Smooth muscle cell (in vitro differentiated cells): Measurements from ENCODE around the gene CSTB. TPM values are rescaled to one million over a fixed set of nuclear protein-coding genes. Genes with fewer than 3 reads are reported as not detected.

Source experiments
- DNase-seq: peaks from one replicate; lab custom pipeline; 2025; ENCODE audit not compliant: unreplicated experiment; lab: John Stamatoyannopoulos, UW
- H2AFZ ChIP-seq: fragments of 200-600 bp; sonication (generic); 2 replicates; pipeline ENCODE4 v1.6.0; 2016; ENCODE audit warnings: antibody characterized with exemption, low read depth, mild to moderate bottlenecking
- H3F3A ChIP-seq: fragments of 200-600 bp; sonication (generic); 2 replicates; pipeline ENCODE4 v1.6.0; 2017; ENCODE audit warnings: antibody characterized with exemption, low read depth
- H3K27ac ChIP-seq: fragments of 200-600 bp; sonication (generic); 2 replicates; pipeline ENCODE4 v1.5.1; 2016; ENCODE audit warnings: low read depth, mild to moderate bottlenecking
- H3K27me3 ChIP-seq: fragments of 200-600 bp; sonication (generic); 2 replicates; pipeline ENCODE4 v1.6.1; 2016; ENCODE audit warnings: low read depth, mild to moderate bottlenecking
- H3K36me3 ChIP-seq: fragments of 200-600 bp; sonication (generic); 2 replicates; pipeline ENCODE4 v1.5.1; 2016; ENCODE audit warnings: low read depth
- H3K4me1 ChIP-seq: fragments of 200-600 bp; sonication (generic); 2 replicates; pipeline ENCODE4 v1.5.1; 2016; ENCODE audit warnings: low read depth
- H3K4me2 ChIP-seq: fragments of 200-600 bp; sonication (generic); 2 replicates; pipeline ENCODE4 v1.6.0; 2016; ENCODE audit warnings: mild to moderate bottlenecking
- H3K4me3 ChIP-seq: fragments of 200-600 bp; sonication (generic); 2 replicates; pipeline ENCODE4 v1.5.1; 2016; ENCODE audit warnings: mild to moderate bottlenecking
- H3K79me2 ChIP-seq: fragments of 200-600 bp; sonication (generic); 2 replicates; pipeline ENCODE4 v1.6.0; 2016; ENCODE audit warnings: low read depth, mild to moderate bottlenecking
- H3K9ac ChIP-seq: fragments of 200-600 bp; sonication (generic); 2 replicates; pipeline ENCODE4 v1.6.0; 2016; ENCODE audit warnings: low read depth
- H3K9me3 ChIP-seq: fragments of 200-600 bp; sonication (generic); replicated peaks from 2 replicates; pipeline ENCODE4 v1.5.1; 2016; ENCODE audit warnings: low read depth
- H4K20me1 ChIP-seq: fragments of 200-600 bp; sonication (generic); 2 replicates; pipeline ENCODE4 v1.6.0; 2016; ENCODE audit warnings: low read depth
- WGBS: methylation state at CpG from one replicate; pipeline ENCODE4 v1.1.7; 2016; ENCODE audit warnings: low lambda C conversion rate; 5-methylcytosine and 5-hydroxymethylcytosine counted together
- polyA plus RNA-seq: library from polyadenylated mRNA; unstranded; fragments of >200 nt; fragmentation: Nextera tagmentation; extraction: Ambion mirVana; gene quantifications from 2 replicates; pipeline ENCODE4 v1.2.1, GENCODE V29; 2016
- total RNA-seq: library from RNA; depleted of rRNA; stranded (reverse); fragments of >200 nt; gene quantifications from 2 replicates; pipeline ENCODE4 v1.2.3, GENCODE V29; 2014
- TF ChIP-seq, protein P1 (sequence below): fragments of 200-600 bp; sonication (generic); IDR thresholded peaks from 2 replicates; pipeline ENCODE4 v1.5.1; 2017; ENCODE audit warnings: borderline replicate concordance, mild to moderate bottlenecking, antibody characterized with exemption; ENCODE audit not compliant: insufficient read depth, poor library complexity, severe bottlenecking

The CSTB gene
- total and polyA plus RNA-seq, 2 experiments from 2014 or later = 29.9 to 74.0 TPM

DNA sequence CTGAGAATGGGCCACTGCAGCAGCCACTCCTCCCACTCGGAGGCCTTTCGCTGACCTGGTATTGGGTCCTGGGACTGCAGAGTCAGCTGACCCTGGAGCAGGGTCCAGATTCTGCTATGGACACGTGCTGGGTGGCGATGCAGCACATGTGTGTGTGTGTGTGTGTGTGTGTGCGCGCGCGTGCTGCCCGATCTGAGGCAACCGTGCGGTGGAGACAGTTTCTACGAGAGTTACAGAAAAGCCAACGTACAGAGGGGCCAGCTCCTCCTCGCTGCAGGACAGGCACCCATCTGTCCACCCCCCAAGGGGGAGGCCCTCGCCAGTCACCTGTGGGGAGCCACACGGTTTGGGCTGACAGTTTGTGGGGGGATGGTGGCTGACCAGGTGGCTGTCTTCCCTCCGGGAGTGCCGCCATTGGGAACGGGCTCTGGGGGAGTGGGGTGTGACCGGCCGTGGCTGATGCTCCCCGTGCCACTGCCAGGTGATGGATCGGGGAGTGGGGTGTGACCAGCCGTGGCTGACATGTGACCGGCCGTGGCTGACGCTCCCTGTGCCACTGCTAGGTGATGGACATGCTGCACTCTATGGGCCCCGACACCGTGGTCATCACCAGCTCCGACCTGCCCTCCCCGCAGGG is 24.0 kb downstream of the CSTB start:
- Histone ChIP-seq H3K9ac (no peak overlapping the region), H2AFZ (no peak overlapping the region), H3K4me2 (no peak overlapping the region), H3K4me1 (no peaks in the 10 kb centered on the region), H3K27me3 (no peaks in the 10 kb centered on the region), H3F3A (no peaks in the 10 kb centered on the region), H3K36me3 (peaks cover 1% of the 10 kb centered on the region), H3K9me3 (no peaks in the 10 kb centered on the region), H4K20me1 (peaks cover 8% of the 10 kb centered on the region), H3K4me3 (no peak overlapping the region), H3K79me2 (no peaks in the 10 kb centered on the region), H3K27ac (no peak overlapping the region)
- WGBS = 99% methylated on average over 31 of the region's 31 CpGs
- TF ChIP-seq, protein P1, sequence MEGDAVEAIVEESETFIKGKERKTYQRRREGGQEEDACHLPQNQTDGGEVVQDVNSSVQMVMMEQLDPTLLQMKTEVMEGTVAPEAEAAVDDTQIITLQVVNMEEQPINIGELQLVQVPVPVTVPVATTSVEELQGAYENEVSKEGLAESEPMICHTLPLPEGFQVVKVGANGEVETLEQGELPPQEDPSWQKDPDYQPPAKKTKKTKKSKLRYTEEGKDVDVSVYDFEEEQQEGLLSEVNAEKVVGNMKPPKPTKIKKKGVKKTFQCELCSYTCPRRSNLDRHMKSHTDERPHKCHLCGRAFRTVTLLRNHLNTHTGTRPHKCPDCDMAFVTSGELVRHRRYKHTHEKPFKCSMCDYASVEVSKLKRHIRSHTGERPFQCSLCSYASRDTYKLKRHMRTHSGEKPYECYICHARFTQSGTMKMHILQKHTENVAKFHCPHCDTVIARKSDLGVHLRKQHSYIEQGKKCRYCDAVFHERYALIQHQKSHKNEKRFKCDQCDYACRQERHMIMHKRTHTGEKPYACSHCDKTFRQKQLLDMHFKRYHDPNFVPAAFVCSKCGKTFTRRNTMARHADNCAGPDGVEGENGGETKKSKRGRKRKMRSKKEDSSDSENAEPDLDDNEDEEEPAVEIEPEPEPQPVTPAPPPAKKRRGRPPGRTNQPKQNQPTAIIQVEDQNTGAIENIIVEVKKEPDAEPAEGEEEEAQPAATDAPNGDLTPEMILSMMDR = no peak
- no peak for DNase-seq

DNA sequence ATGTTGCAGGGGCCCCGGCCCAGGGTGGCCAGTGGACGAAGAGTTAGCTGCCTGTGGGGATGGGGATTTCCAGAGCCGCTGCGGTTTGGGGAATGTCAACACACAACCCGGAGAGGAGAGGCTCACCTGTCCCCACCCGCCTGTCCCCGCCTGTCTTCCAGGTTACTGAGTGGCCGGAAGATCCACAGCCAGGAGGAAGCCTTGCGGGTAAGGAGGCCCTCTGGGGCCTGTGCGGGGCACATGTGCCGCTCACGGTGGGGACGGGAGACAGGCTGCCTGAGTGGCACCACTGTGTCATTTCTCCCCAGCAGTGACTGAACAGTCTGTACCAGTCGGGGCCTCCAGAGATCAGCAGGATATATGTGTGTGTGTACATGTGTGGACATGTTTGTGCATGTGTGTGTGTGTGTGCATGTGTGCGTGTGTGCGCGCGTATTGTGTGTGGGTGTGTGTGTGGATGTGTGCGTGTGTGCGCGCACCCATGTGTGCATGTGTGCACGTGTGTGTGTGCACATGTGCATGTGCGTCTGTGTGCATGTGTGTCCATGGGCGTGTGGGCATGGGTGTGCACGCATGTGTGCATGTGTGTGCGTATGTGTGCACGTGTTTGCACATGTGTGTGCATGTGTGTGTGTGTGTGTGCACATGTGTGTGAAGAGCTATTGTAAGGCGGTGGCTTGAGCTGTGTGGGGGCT is 25.6 kb downstream of the CSTB start:
- no peaks in the 10 kb centered on the region for H3K4me1 ChIP-seq
- peaks cover 13% of the 10 kb centered on the region for H4K20me1 ChIP-seq
- WGBS = 89% methylated on average over 27 of the region's 28 CpGs
- no peaks in the 10 kb centered on the region for H3F3A ChIP-seq
- TF ChIP-seq, protein P1 = no peak
- no peak overlapping the region for H3K27ac ChIP-seq
- no peak overlapping the region for H2AFZ ChIP-seq
- H3K27me3 ChIP-seq = no peaks in the 10 kb centered on the region
- H3K9me3 ChIP-seq = no peaks in the 10 kb centered on the region
- no peaks in the 10 kb centered on the region for H3K79me2 ChIP-seq
- H3K4me2 ChIP-seq = no peak overlapping the region
- peaks cover 11% of the 10 kb centered on the region for H3K36me3 ChIP-seq
- H3K4me3 ChIP-seq = no peak overlapping the region
- no peak for DNase-seq
- H3K9ac ChIP-seq = no peak overlapping the region

- H3K9me3 ChIP-seq = no peaks in the 10 kb centered on the region
- no peak overlapping the region for H3K4me3 ChIP-seq
- no peak overlapping the region for H3K4me2 ChIP-seq
- WGBS = 96% methylated on average over 18 of the region's 18 CpGs
- H3K36me3 ChIP-seq = peaks cover 13% of the 10 kb centered on the region
- no peaks in the 10 kb centered on the region for H3K79me2 ChIP-seq
- H3K27me3 ChIP-seq = no peaks in the 10 kb centered on the region
- H3K9ac ChIP-seq = no peak overlapping the region
- H2AFZ ChIP-seq = no peak overlapping the region
- H3K4me1 ChIP-seq = no peaks in the 10 kb centered on the region
- TF ChIP-seq, protein P1 = no peak
- H3K27ac ChIP-seq = no peak overlapping the region
- peaks cover 15% of the 10 kb centered on the region for H4K20me1 ChIP-seq
- no peak for DNase-seq
- H3F3A ChIP-seq = no peaks in the 10 kb centered on the region
Measured at GRCh38 chr21:43749651-43750262, 26.4 kb downstream of the CSTB start.
